ENCODE measurements around the gene USP3. TPM values are rescaled to one million over a fixed set of nuclear protein-coding genes. Genes with fewer than 3 reads are reported as not detected.

The USP3 gene
- total and polyA plus RNA-seq, 2 of the 13 experiments (the other 11 are each of a cell fraction or from before 2014, with no cell fraction given) = 14.3 to 61.2 TPM

GRCh38 chr15:63490345-63491034 is 13.9 kb upstream of the USP3 start:
- ATAC-seq (no peak), FAIRE-seq (no peak), DNase-seq (ENCODE audit: low spot score) (no peak)
- ChIA-PET CTCF (ENCODE audit: low intra/inter-chr PET ratio, low total read pairs) (no interaction called here), POLR2A (interaction anchor here (0.6 to 1.0 kb wide), 2 partner anchors 12 to 612 kb away, joined by 3 to 6 read pairs; no protein-coding TSS in a partner anchor)
- H3K4me2 ChIP-seq (ENCODE audit: low read depth, low read length) = no peak overlapping the region
- H3K27me3 ChIP-seq (ENCODE audit: control insufficient read depth in 1 of 2, insufficient read depth in 2 of 2, low read length in 2 of 2) = no peaks in the 10 kb centered on the region; a peak in 1 of 5 replicates
- H3K27ac ChIP-seq (ENCODE audit: extremely low read length, insufficient read depth, low read length) = no peak overlapping the region
- H3K4me3 ChIP-seq (replicated peaks in 1 of 3; ENCODE audit: insufficient read depth in 1 of 3, low read depth in 2 of 3, low read length in 3 of 3) = no peak overlapping the region
- in situ Hi-C loops (cut with HindIII; ENCODE audit: extremely low pct_ligation_motif_present, low pct_unique_long_range_greater_than_20kb) = no loop called here
- H2AFZ ChIP-seq (ENCODE audit: low read length) = no peak overlapping the region
- H3K9ac ChIP-seq (ENCODE audit: insufficient read depth, low read depth, low read length) = no peak overlapping the region
- H3K4me1 ChIP-seq (ENCODE audit: insufficient read depth, low read length) = peaks cover 49% of the 10 kb centered on the region
- no peaks in the 10 kb centered on the region for H4K20me1 ChIP-seq (ENCODE audit: insufficient read depth, low read length)
- TF ChIP-seq MED1 (CRISPR knock-in tag; IDR thresholded peaks at IDR 0.05) (no peak), GTF3A (CRISPR knock-in tag; conservative IDR thresholded peaks at IDR 0.05) (no peak), KMT2B (CRISPR knock-in tag; IDR thresholded peaks at IDR 0.05) (no peak), PLSCR1 (CRISPR knock-in tag; IDR thresholded peaks at IDR 0.05; ENCODE audit: borderline replicate concordance) (no peak), HNF4G (IDR thresholded peaks at IDR 0.05; ENCODE audit: borderline replicate concordance, low read depth, low read length) (no peak), HNF4G (CRISPR knock-in tag; IDR thresholded peaks at IDR 0.05; ENCODE audit: borderline replicate concordance, low read depth) (no peak)
- no peaks in the 10 kb centered on the region for H3K9me3 ChIP-seq (ENCODE audit: low read length)
- BruUV-seq (replicated peaks) = no TSS peak
- H3K36me3 ChIP-seq (replicated peaks in 1 of 2; ENCODE audit: control insufficient read depth in 1 of 2, insufficient read depth in 2 of 2, low read length in 2 of 2) = no peaks in the 10 kb centered on the region
- no peaks in the 10 kb centered on the region for H3K79me2 ChIP-seq (ENCODE audit: insufficient read depth, low read length)
- 60% methylated on average over 4 of the region's 4 CpGs for WGBS (ENCODE audit: low lambda C conversion rate)
- intact Hi-C loops (cut with micrococcal nuclease; ENCODE audit: unreplicated experiment) = no loop called here

GRCh38 chr15:63491116-63491827 is 13.1 kb upstream of the USP3 start:
- ChIA-PET POLR2A (no interaction called here), CTCF (ENCODE audit: low intra/inter-chr PET ratio, low total read pairs) (no interaction called here)
- Histone ChIP-seq H3K27me3 (ENCODE audit: control insufficient read depth in 1 of 2, insufficient read depth in 2 of 2, low read length in 2 of 2) (peaks cover 0 to 3% of the 10 kb centered on the region in 2 experiments; a peak in 2 of 5 replicates), H3K9me3 (ENCODE audit: low read length) (no peaks in the 10 kb centered on the region), H3K4me3 (replicated peaks in 1 of 3; ENCODE audit: insufficient read depth in 1 of 3, low read depth in 2 of 3, low read length in 3 of 3) (no peak overlapping the region), H4K20me1 (ENCODE audit: insufficient read depth, low read length) (no peaks in the 10 kb centered on the region), H3K4me2 (ENCODE audit: low read depth, low read length) (no peak overlapping the region), H3K9ac (ENCODE audit: insufficient read depth, low read depth, low read length) (no peak overlapping the region), H2AFZ (ENCODE audit: low read length) (no peak overlapping the region), H3K27ac (ENCODE audit: extremely low read length, insufficient read depth, low read length) (no peak overlapping the region), H3K36me3 (replicated peaks in 1 of 2; ENCODE audit: control insufficient read depth in 1 of 2, insufficient read depth in 2 of 2, low read length in 2 of 2) (no peaks in the 10 kb centered on the region), H3K4me1 (ENCODE audit: insufficient read depth, low read length) (peaks cover 55% of the 10 kb centered on the region), H3K79me2 (ENCODE audit: insufficient read depth, low read length) (no peaks in the 10 kb centered on the region)
- BruUV-seq (replicated peaks) = no TSS peak
- DNase-seq (ENCODE audit: low spot score) (no peak), ATAC-seq (no peak), FAIRE-seq (no peak)
- in situ Hi-C loops (cut with HindIII; ENCODE audit: extremely low pct_ligation_motif_present, low pct_unique_long_range_greater_than_20kb) = no loop called here
- WGBS (ENCODE audit: low lambda C conversion rate) = 76% methylated on average over 5 of the region's 5 CpGs
- intact Hi-C loops (cut with micrococcal nuclease; ENCODE audit: unreplicated experiment) = no loop called here
- TF ChIP-seq ZNF687 (CRISPR knock-in tag; IDR thresholded peaks at IDR 0.05) (no peak), HOMEZ (CRISPR knock-in tag; IDR thresholded peaks at IDR 0.05; ENCODE audit: low read depth) (no peak), RBM22 (optimal IDR thresholded peaks at IDR 0.05; ENCODE audit: low read length) (no peak), AGO1 (IDR thresholded peaks at IDR 0.05; ENCODE audit: low read depth, low read length, poor library complexity, severe bottlenecking) (no peak)

Data from HepG2 (cell line).